GM19395 (cell line): ENCODE results near the gene MYO1D.
"Not testable (repeated sequence)": the region's sequence is repeated elsewhere in the genome, so short reads cannot be mapped to it uniquely, and the experiment has no call there.

ENCODE experiments used
- ATAC-seq: cut with Tn5 transposase; IDR thresholded peaks from one replicate; pipeline ENCODE4 v1.9.1; 2021; ENCODE audit warnings: mild to moderate bottlenecking, moderate library complexity; ENCODE audit not compliant: unreplicated experiment

Gene MYO1D

GRCh38 chr17:32552280-32552679 lies 324.6 kb downstream of the MYO1D start:
- no peak for ATAC-seq

GRCh38 chr17:32551186-32551955 lies 325.6 kb downstream of the MYO1D start:
- peak; percentile 69 for ATAC-seq

GRCh38 chr17:32549559-32549958 lies 327.4 kb downstream of the MYO1D start:
- ATAC-seq = no peak

- no peak for ATAC-seq
Observed at GRCh38 chr17:32546031-32546444, 330.9 kb downstream of the MYO1D start.

GRCh38 chr17:32542186-32542585 lies 334.7 kb downstream of the MYO1D start:
- no peak for ATAC-seq

- ATAC-seq = no peak
Observed at GRCh38 chr17:32541640-32542039, 335.3 kb downstream of the MYO1D start.

GRCh38 chr17:32536736-32537643 lies 339.9 kb downstream of the MYO1D start:
- ATAC-seq = no peak

- ATAC-seq = no peak
Observed at GRCh38 chr17:32533296-32533695, 343.6 kb downstream of the MYO1D start.

GRCh38 chr17:32529604-32530003 lies 347.3 kb downstream of the MYO1D start:
- ATAC-seq = no peak

- no peak for ATAC-seq
Observed at GRCh38 chr17:32528825-32529224, 348.1 kb downstream of the MYO1D start.

GRCh38 chr17:32527146-32527545 lies 349.8 kb downstream of the MYO1D start:
- ATAC-seq = no peak

GRCh38 chr17:32525122-32525521 lies 351.8 kb downstream of the MYO1D start:
- ATAC-seq = no peak

GRCh38 chr17:32524553-32524880 lies 352.4 kb downstream of the MYO1D start:
- not testable (repeated sequence) for ATAC-seq

- peak; percentile 57 for ATAC-seq
Observed at GRCh38 chr17:32523827-32524552, 352.9 kb downstream of the MYO1D start.

- peak; percentile 66 for ATAC-seq
Observed at GRCh38 chr17:32523017-32523680, 353.8 kb downstream of the MYO1D start.

GRCh38 chr17:32520737-32521404 lies 356.1 kb downstream of the MYO1D start:
- ATAC-seq = no peak

- ATAC-seq = no peak
Observed at GRCh38 chr17:32520104-32520701, 356.7 kb downstream of the MYO1D start.

GRCh38 chr17:32519228-32520103 lies 357.5 kb downstream of the MYO1D start:
- no peak for ATAC-seq

GRCh38 chr17:32518646-32519227 lies 358.2 kb downstream of the MYO1D start:
- ATAC-seq = no peak
